GM23338 (cell line): Measurements from ENCODE around the gene TXNRD3.

Source experiments
- EZH2 ChIP-seq: fragments of 200-600 bp; sonication (generic); IDR thresholded peaks from one replicate; pipeline ENCODE4 v1.8.0; 2017; ENCODE audit warnings: antibody characterized with exemption, mild to moderate bottlenecking, low read depth; ENCODE audit not compliant: unreplicated experiment
- EZH2phosphoT487 ChIP-seq: fragments of 200-600 bp; sonication (generic); IDR thresholded peaks from one replicate; pipeline ENCODE4 v1.8.1; 2018; ENCODE audit warnings: antibody characterized with exemption; ENCODE audit not compliant: unreplicated experiment
- POLR2AphosphoS5 ChIP-seq: IDR thresholded peaks from 2 replicates; pipeline ENCODE4 v1.6.1; 2016; ENCODE audit warnings: antibody characterized with exemption, low read depth
- TF ChIP-seq, protein P1 (sequence below), 2 experiments: fragments of 200-600 bp in 1 of 2; sonication (generic) in 1 of 2; conservative IDR thresholded peaks; 2 replicates each; pipeline versions ENCODE4 v1.5.1 to v1.6.1; 2016 to 2017; ENCODE audit warnings: antibody characterized with exemption in 2 of 2, low read depth in 2 of 2, mild to moderate bottlenecking in 2 of 2, moderate library complexity in 1 of 2
- TF ChIP-seq, protein P2 (sequence below): IDR thresholded peaks from one replicate; pipeline ENCODE4 v1.6.1; 2018; ENCODE audit warnings: antibody characterized with exemption; ENCODE audit not compliant: unreplicated experiment

DNA sequence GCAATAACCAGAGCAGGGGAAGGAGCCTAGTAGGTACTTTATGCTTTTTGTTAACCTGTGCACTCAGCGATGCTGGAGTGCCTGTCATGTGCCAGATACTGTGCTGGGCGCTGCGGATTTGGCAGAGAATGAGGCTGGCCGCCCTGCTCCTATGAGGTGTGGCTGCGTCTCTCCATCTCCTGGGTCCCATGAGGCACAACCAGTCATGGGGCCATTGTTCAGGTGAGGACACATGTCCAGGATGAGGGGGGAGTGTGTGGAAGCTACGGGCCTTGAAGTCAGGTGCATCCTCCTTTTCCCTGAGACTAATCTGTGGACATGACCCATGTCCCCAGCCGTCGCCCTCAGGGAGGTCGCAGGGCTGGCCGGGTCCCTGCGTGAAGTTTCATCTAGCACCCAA, 963 bp upstream of the TXNRD3 start:
- TF ChIP-seq, protein P1, sequence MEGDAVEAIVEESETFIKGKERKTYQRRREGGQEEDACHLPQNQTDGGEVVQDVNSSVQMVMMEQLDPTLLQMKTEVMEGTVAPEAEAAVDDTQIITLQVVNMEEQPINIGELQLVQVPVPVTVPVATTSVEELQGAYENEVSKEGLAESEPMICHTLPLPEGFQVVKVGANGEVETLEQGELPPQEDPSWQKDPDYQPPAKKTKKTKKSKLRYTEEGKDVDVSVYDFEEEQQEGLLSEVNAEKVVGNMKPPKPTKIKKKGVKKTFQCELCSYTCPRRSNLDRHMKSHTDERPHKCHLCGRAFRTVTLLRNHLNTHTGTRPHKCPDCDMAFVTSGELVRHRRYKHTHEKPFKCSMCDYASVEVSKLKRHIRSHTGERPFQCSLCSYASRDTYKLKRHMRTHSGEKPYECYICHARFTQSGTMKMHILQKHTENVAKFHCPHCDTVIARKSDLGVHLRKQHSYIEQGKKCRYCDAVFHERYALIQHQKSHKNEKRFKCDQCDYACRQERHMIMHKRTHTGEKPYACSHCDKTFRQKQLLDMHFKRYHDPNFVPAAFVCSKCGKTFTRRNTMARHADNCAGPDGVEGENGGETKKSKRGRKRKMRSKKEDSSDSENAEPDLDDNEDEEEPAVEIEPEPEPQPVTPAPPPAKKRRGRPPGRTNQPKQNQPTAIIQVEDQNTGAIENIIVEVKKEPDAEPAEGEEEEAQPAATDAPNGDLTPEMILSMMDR (conservative IDR thresholded peaks at IDR 0.05; ENCODE audit: low read depth in 2 of 2): no peak
- TF ChIP-seq POLR2AphosphoS5 (no peak), EZH2 (no peak), EZH2phosphoT487 (no peak)
- TF ChIP-seq, protein P2, sequence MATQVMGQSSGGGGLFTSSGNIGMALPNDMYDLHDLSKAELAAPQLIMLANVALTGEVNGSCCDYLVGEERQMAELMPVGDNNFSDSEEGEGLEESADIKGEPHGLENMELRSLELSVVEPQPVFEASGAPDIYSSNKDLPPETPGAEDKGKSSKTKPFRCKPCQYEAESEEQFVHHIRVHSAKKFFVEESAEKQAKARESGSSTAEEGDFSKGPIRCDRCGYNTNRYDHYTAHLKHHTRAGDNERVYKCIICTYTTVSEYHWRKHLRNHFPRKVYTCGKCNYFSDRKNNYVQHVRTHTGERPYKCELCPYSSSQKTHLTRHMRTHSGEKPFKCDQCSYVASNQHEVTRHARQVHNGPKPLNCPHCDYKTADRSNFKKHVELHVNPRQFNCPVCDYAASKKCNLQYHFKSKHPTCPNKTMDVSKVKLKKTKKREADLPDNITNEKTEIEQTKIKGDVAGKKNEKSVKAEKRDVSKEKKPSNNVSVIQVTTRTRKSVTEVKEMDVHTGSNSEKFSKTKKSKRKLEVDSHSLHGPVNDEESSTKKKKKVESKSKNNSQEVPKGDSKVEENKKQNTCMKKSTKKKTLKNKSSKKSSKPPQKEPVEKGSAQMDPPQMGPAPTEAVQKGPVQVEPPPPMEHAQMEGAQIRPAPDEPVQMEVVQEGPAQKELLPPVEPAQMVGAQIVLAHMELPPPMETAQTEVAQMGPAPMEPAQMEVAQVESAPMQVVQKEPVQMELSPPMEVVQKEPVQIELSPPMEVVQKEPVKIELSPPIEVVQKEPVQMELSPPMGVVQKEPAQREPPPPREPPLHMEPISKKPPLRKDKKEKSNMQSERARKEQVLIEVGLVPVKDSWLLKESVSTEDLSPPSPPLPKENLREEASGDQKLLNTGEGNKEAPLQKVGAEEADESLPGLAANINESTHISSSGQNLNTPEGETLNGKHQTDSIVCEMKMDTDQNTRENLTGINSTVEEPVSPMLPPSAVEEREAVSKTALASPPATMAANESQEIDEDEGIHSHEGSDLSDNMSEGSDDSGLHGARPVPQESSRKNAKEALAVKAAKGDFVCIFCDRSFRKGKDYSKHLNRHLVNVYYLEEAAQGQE: no peak
